Loucy (cell line): ENCODE measurements around the gene DEFB114.

Experiments used
- EZH2phosphoT487 ChIP-seq: fragments of 200-600 bp; IDR thresholded peaks from 2 replicates; pipeline ENCODE4 v1.6.1; 2018; ENCODE audit warnings: antibody characterized with exemption, mild to moderate bottlenecking, moderate library complexity, borderline replicate concordance
- TF ChIP-seq, protein P1 (sequence below): fragments of 200-600 bp; sonication (generic); conservative IDR thresholded peaks from 2 replicates; pipeline ENCODE4 v1.5.1; 2014; ENCODE audit warnings: mild to moderate bottlenecking, antibody characterized with exemption, low read length

DNA sequence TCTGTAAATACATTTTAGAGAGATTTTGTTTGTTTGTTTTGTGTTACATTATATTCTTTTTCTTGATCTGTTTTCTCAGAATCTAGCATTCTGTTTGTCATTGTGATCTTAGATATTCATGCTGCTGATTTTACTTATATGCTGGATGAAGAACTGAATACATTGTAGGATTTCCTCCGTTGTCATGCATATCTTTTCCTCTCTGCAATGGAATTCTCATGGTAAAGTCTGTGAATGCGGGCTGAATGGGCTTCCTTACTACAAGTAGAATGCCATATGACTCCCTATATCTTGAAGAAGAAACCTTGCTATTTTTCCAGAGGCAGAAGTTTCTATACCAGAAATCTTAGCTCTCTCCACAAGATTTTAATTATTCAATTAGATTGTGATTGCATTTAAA, 2.4 kb upstream of the DEFB114 start:
- TF ChIP-seq EZH2phosphoT487 = no peak
- TF ChIP-seq, protein P1, sequence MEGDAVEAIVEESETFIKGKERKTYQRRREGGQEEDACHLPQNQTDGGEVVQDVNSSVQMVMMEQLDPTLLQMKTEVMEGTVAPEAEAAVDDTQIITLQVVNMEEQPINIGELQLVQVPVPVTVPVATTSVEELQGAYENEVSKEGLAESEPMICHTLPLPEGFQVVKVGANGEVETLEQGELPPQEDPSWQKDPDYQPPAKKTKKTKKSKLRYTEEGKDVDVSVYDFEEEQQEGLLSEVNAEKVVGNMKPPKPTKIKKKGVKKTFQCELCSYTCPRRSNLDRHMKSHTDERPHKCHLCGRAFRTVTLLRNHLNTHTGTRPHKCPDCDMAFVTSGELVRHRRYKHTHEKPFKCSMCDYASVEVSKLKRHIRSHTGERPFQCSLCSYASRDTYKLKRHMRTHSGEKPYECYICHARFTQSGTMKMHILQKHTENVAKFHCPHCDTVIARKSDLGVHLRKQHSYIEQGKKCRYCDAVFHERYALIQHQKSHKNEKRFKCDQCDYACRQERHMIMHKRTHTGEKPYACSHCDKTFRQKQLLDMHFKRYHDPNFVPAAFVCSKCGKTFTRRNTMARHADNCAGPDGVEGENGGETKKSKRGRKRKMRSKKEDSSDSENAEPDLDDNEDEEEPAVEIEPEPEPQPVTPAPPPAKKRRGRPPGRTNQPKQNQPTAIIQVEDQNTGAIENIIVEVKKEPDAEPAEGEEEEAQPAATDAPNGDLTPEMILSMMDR = no peak
